ENCODE data around the gene LRP3.

Gene LRP3

DNA sequence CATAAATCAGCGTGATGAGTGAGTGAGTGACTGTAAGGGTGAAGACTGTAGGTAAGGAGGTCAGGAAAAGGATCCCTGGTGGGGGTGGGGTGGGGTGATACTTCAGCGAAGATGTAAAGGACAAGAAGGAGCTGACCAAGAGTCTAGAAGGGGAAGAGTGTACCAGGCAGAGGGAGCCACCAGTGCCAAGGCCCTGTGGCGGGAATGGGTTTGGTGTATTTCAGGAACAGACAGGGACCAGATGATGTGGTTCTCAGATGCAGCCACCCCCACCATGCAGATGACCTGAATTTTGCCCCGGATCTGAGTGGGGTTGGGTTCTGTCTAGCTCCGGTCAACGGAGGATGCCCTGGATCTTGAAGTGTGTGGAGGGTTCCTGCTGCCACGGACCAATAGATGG, 61.7 kb downstream of the LRP3 start:
- Histone ChIP-seq H3K27me3 (ENCODE audit: control insufficient read depth in 1 of 2, insufficient read depth in 2 of 2, low read length in 2 of 2) (no peaks in the 10 kb centered on the region), H3K4me3 (ENCODE audit: low read depth in 1 of 2, low read length in 2 of 2) (no peak overlapping the region)

DNA sequence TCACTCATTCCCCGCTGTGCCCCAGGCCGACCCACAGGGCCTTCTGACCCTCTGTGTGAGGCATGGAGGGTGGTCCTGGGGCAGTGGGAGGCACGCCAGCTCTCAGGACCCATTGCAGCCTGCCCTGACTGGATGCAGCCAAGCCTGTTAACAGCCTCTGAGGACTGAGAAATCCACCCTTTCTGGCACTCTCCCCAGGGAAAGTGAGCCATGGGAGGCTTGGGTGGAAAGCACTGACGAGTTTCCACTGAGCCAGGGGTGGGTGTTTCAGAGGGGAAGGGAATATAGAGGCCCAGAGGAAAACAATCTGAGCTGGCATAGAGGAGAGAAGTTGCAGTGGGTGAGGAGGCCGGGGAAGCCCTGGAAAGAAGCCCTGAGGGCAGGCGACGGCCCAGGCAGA, 62.1 kb downstream of the LRP3 start:
- Histone ChIP-seq H3K27me3 (ENCODE audit: control insufficient read depth in 1 of 2, insufficient read depth in 2 of 2, low read length in 2 of 2) (no peaks in the 10 kb centered on the region), H3K9ac (ENCODE audit: low read length) (no peak overlapping the region), H3K4me1 (ENCODE audit: insufficient read depth, low read length) (no peaks in the 10 kb centered on the region), H3K9me3 (ENCODE audit: low read length) (no peaks in the 10 kb centered on the region), H3K27ac (ENCODE audit: low read depth, low read length) (no peak overlapping the region), H3K36me3 (ENCODE audit: insufficient read depth, low read length) (no peaks in the 10 kb centered on the region), H3K4me3 (ENCODE audit: low read depth in 1 of 2, low read length in 2 of 2) (no peak overlapping the region)

More for the DNA sequence above, 61.7 kb downstream of the LRP3 start:
- H3K27ac ChIP-seq (ENCODE audit: low read depth, low read length): no peak overlapping the region
- no peaks in the 10 kb centered on the region for H3K9me3 ChIP-seq (ENCODE audit: low read length)
- no peak overlapping the region for H3K9ac ChIP-seq (ENCODE audit: low read length)
- H3K4me1 ChIP-seq (ENCODE audit: insufficient read depth, low read length): no peaks in the 10 kb centered on the region
- H3K36me3 ChIP-seq (ENCODE audit: insufficient read depth, low read length): no peaks in the 10 kb centered on the region

DNA sequence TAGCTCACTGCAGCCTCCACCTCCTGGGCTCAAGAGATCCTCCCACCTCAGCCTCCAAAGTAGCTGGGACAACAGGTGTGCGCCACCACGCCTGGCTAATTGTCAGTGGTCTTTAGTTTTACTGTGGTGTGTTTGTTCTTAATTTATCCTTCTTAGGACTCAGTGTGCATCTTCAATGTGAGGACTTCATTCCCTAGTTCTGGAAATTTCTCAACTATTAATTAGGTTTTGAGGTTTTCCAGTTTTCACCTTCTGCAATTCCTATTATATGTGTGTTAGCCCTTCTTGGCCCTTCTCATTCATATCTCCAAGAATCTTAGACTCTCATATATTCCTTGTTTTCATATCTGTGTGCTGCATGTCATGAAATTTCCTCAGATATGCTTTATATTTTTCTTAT, 63.7 kb downstream of the LRP3 start:
- Histone ChIP-seq H3K27me3 (ENCODE audit: control insufficient read depth in 1 of 2, insufficient read depth in 2 of 2, low read length in 2 of 2) (no peaks in the 10 kb centered on the region), H3K36me3 (ENCODE audit: insufficient read depth, low read length) (no peaks in the 10 kb centered on the region)

More for the DNA sequence above, 63.7 kb downstream of the LRP3 start:
- Histone ChIP-seq H3K9me3 (ENCODE audit: low read length) (no peaks in the 10 kb centered on the region), H3K9ac (ENCODE audit: low read length) (no peak overlapping the region), H3K4me3 (ENCODE audit: low read depth in 1 of 2, low read length in 2 of 2) (no peak overlapping the region), H3K27ac (ENCODE audit: low read depth, low read length) (no peak overlapping the region), H3K4me1 (ENCODE audit: insufficient read depth, low read length) (no peaks in the 10 kb centered on the region)

Measured in muscle layer of colon (tissue), 2 donors.